ENCODE measurements around the gene GNB4. TPM values are rescaled to one million over a fixed set of nuclear protein-coding genes. Genes with fewer than 3 reads are reported as not detected.
A peak's percentile ranks its signal among the peaks of the same experiment; 100 is the strongest.

Gene GNB4
- total RNA-seq, 1 experiment from 2014 or later, result 36.7 TPM

GRCh38 chr3:179447251-179447650 lies 4.0 kb downstream of the GNB4 start (continued):
- TF ChIP-seq AFF4 (CRISPR knock-in tag; IDR thresholded peaks at IDR 0.05; ENCODE audit: borderline replicate concordance), result no peak

- DNase-seq (ENCODE audit: low spot score), result no peak
- CTCF ChIA-PET, result interaction anchor here (0.5 to 1.3 kb wide), 8 partner anchors 8 to 203 kb away, joined by 3 to 9 read pairs (median 5); partner anchors contain the start of gene ACTL6A
- H3K27me3 Mint-ChIP-seq (ENCODE audit: low read depth), result peaks cover 16% of the 10 kb centered on the region
- peak; percentile 41 for ATAC-seq
- H3K27ac Mint-ChIP-seq, result no peak overlapping the region
- no peak overlapping the region for H3K4me3 Mint-ChIP-seq
- no peaks in the 10 kb centered on the region for H3K36me3 Mint-ChIP-seq
- no peaks in the 10 kb centered on the region for H3K9me3 Mint-ChIP-seq
- H3K4me1 Mint-ChIP-seq, result peaks cover 30% of the 10 kb centered on the region
- TF ChIP-seq, protein P1, sequence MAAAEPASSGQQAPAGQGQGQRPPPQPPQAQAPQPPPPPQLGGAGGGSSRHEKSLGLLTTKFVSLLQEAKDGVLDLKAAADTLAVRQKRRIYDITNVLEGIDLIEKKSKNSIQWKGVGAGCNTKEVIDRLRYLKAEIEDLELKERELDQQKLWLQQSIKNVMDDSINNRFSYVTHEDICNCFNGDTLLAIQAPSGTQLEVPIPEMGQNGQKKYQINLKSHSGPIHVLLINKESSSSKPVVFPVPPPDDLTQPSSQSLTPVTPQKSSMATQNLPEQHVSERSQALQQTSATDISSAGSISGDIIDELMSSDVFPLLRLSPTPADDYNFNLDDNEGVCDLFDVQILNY (CRISPR knock-in tag; IDR thresholded peaks at IDR 0.05), result no peak
- TF ChIP-seq NFATC4 (CRISPR knock-in tag; IDR thresholded peaks at IDR 0.05), result no peak
- TF ChIP-seq NFE2L1 (CRISPR knock-in tag; IDR thresholded peaks at IDR 0.05), result no peak
- TF ChIP-seq MLX (CRISPR knock-in tag; IDR thresholded peaks at IDR 0.05), result no peak
- no peak for TF ChIP-seq USF2 (CRISPR knock-in tag; IDR thresholded peaks at IDR 0.05)
- TF ChIP-seq TP53 (CRISPR knock-in tag; IDR thresholded peaks at IDR 0.05), result no peak
- no peak for TF ChIP-seq SMAD4 (CRISPR knock-in tag; IDR thresholded peaks at IDR 0.05)
- TF ChIP-seq PREB (CRISPR knock-in tag; IDR thresholded peaks at IDR 0.05; ENCODE audit: borderline replicate concordance), result no peak
- TF ChIP-seq GRHL2 (CRISPR knock-in tag; IDR thresholded peaks at IDR 0.05; ENCODE audit: insufficient replicate concordance, severe bottlenecking), result no peak
- no peak for TF ChIP-seq NR1H2 (CRISPR knock-in tag; IDR thresholded peaks at IDR 0.05)
- TF ChIP-seq ZNF423 (CRISPR knock-in tag; IDR thresholded peaks at IDR 0.05), result no peak
- TF ChIP-seq RORB (CRISPR knock-in tag; IDR thresholded peaks at IDR 0.05), result no peak
- TF ChIP-seq IRF1 (CRISPR knock-in tag; IDR thresholded peaks at IDR 0.05), result no peak
- POLR2A ChIA-PET, result interaction anchor here (0.6 to 1.0 kb wide), 2 partner anchors 15 to 116 kb away, joined by 4 read pairs; partner anchors contain the start of gene ACTL6A
Observed at GRCh38 chr3:179446501-179446900, 4.8 kb downstream of the GNB4 start.

DNA sequence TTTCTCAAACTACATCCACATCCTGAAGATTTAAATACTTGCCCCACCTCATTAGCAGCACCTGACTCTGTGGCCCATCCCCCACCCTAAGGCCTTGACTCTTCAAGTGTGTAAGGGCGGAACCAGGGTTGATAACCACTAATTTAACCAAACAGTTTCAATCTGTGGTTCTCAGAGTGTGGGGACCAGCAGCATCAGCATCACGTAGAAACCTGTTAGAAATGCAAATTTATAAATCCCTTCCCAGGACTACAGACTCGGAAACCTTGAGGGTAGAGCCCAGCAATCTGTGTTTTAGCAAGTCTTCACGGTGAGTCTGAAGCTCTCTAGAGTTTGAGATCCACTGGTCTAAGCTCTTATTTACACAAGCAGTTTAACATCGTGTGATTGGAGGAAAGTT lies 12.4 kb downstream of the GNB4 start:
- no peak overlapping the region for H3K4me3 Mint-ChIP-seq
- ChIA-PET CTCF (interaction anchor here (0.9 kb wide), 1 partner anchor 8 kb away, joined by 9 read pairs; no protein-coding TSS in a partner anchor), POLR2A (interaction anchor here (0.6 kb wide), 1 partner anchor 9 kb away, joined by 3 read pairs; no protein-coding TSS in a partner anchor)

More for the DNA sequence above, 12.4 kb downstream of the GNB4 start:
- no peaks in the 10 kb centered on the region for H3K36me3 Mint-ChIP-seq
- peak; percentile 88 for ATAC-seq
- peak overlapping the region; percentile 84 for H3K27ac Mint-ChIP-seq
- no peak for TF ChIP-seq NR2C2 (CRISPR knock-in tag; IDR thresholded peaks at IDR 0.05)
- TF ChIP-seq ELF4 (CRISPR knock-in tag; IDR thresholded peaks at IDR 0.05; ENCODE audit: low read depth), result no peak
- TF ChIP-seq, protein P2, sequence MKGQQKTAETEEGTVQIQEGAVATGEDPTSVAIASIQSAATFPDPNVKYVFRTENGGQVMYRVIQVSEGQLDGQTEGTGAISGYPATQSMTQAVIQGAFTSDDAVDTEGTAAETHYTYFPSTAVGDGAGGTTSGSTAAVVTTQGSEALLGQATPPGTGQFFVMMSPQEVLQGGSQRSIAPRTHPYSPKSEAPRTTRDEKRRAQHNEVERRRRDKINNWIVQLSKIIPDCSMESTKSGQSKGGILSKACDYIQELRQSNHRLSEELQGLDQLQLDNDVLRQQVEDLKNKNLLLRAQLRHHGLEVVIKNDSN (CRISPR knock-in tag; IDR thresholded peaks at IDR 0.05), result peak; percentile 45; the same call in 1 of the 2 replicates
- TF ChIP-seq SMAD3 (CRISPR knock-in tag; IDR thresholded peaks at IDR 0.05; ENCODE audit: borderline replicate concordance), result no peak
- peak; percentile 44; the same call in 1 of the 2 replicates for TF ChIP-seq USF2 (CRISPR knock-in tag; IDR thresholded peaks at IDR 0.05)
- H3K27me3 Mint-ChIP-seq (ENCODE audit: low read depth), result no peaks in the 10 kb centered on the region
- H3K9me3 Mint-ChIP-seq, result no peaks in the 10 kb centered on the region
- peaks cover 26% of the 10 kb centered on the region for H3K4me1 Mint-ChIP-seq
- DNase-seq (ENCODE audit: low spot score), result peak; percentile 38
